Right lobe of liver (tissue), 6 donors: Measurements from ENCODE around the gene TMEM232. TPM values are rescaled to one million over a fixed set of nuclear protein-coding genes. Genes with fewer than 3 reads are reported as not detected.

Experiments used
- ATAC-seq, 4 donors: fragments of 200-7000 bp; cut with Tn5 transposase; one replicate each; pipeline ENCODE4 v1.9.1; 2020; ENCODE audit warnings: mild to moderate bottlenecking in 4 of 4, moderate library complexity in 4 of 4
- DNase-seq, 3 donors: peaks; one replicate each; pipeline ENCODE4 v3.0.0-alpha.2; 2020
- H3K27ac ChIP-seq, 3 donors: fragments of 200-600 bp; one replicate each; pipeline ENCODE4 v1.8.0; 2022
- H3K27me3 ChIP-seq, 2 donors: fragments of 200-600 bp; one replicate each; pipeline ENCODE4 v1.8.0; 2022
- H3K36me3 ChIP-seq, 4 donors: fragments of 200-600 bp; sonication (generic) in 1 of 4; one replicate each; pipeline versions ENCODE4 v1.5.1 to v1.8.0; 2017 to 2022; ENCODE audit warnings: control low read depth in 1 of 4
- H3K4me1 ChIP-seq, 4 donors: fragments of 200-600 bp; sonication (generic) in 1 of 4; one replicate each; pipeline versions ENCODE4 v1.5.1 to v1.8.0; 2017 to 2022; ENCODE audit warnings: control low read depth in 1 of 4
- H3K4me3 ChIP-seq, 3 donors: fragments of 200-600 bp; one replicate each; pipeline ENCODE4 v1.8.0; 2022
- H3K9me3 ChIP-seq, 4 donors: fragments of 200-600 bp; sonication (generic) in 1 of 4; one replicate each; pipeline versions ENCODE4 v1.5.1 to v1.8.0; 2017 to 2022; ENCODE audit warnings: control low read depth in 1 of 4
- CTCF ChIP-seq, 4 donors: fragments of 200-600 bp in 3 of 4; fragments of 450-650 bp in 1 of 4; IDR thresholded peaks; one replicate each; pipeline versions ENCODE4 v1.5.1 to v1.8.0; 2016 to 2022; ENCODE audit warnings: antibody characterized with exemption in 4 of 4, mild to moderate bottlenecking in 2 of 4
- POLR2A ChIP-seq: fragments of 450-650 bp; IDR thresholded peaks from one replicate; pipeline ENCODE4 v1.6.1; 2017; ENCODE audit warnings: antibody characterized with exemption, mild to moderate bottlenecking
- WGBS: methylation state at CpG from one replicate; pipeline ENCODE4 v1.1.6; 2018; ENCODE audit warnings: low coverage, low lambda C conversion rate; ENCODE audit not compliant: insufficient coverage; ENCODE audit errors: missing lambda C conversion rate; 5-methylcytosine and 5-hydroxymethylcytosine counted together
- intact Hi-C, 2 donors: fragments of 100-400 bp; cut with DNase I; formaldehyde crosslinking; loops; one replicate each; pipeline versions ENCODE4 v1.11.2 to v1.14.1; 2022
- total RNA-seq, 6 experiments: library from RNA; depleted of rRNA in 2 of 6; stranded (reverse); fragments of >200 nt in 2 of 6; fragmentation: NEBNext Ultra II Directional in 3 of 6; extraction: Animal tissue kit (Norgen Biotek cat#: 25700) in 3 of 6; gene quantifications; one replicate each; pipeline versions ENCODE4 v1.1.0 to v1.2.4, GENCODE V29; 2016 to 2023
- donor health status: DM: no; HTN: yes; CAD: no.
- donor health status: DM: no; HTN: no; CAD: no.
- donor health status: DM: no; HTN: no; CAD: no.
- donor health status: DM: no; HTN: yes; CAD: no.
- donor health status: DM: no; HTN: yes; CAD: no.

The TMEM232 gene
- total RNA-seq, 6 experiments from 2014 or later = 0.31 to 1.3 (median 0.68) TPM

DNA sequence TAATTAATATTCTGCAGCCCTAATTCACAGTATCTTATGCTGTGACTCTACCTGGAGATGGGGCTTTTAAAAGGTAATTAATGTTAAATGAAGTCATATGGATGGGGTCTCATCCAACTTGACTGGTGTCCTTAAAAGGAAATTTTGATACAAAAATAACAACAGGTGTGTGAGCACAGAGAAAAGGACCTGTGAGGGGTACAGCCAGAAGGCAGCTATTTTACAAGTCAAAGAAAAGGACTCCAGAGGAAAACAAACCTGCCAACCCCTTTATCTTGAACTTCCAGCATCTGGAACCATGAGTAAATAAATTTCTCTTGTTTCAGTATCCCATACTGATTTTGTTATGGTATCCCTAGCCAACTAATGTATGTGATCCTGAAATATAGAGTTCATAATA is 250.3 kb downstream of the TMEM232 start:
- Histone ChIP-seq H3K27ac (no peak overlapping the region), H3K9me3 (no peaks in the 10 kb centered on the region), H3K4me1 (no peaks in the 10 kb centered on the region), H3K36me3 (no peaks in the 10 kb centered on the region), H3K4me3 (no peak overlapping the region), H3K27me3 (no peaks in the 10 kb centered on the region)
- no peak for DNase-seq
- intact Hi-C loops = no loop called here
- ATAC-seq = no peak
- TF ChIP-seq POLR2A (no peak), CTCF (IDR thresholded peaks at IDR 0.05) (no peak)

- no peaks in the 10 kb centered on the region for H3K9me3 ChIP-seq
- 15% methylated on average over 1 of the region's 1 CpG for WGBS
- DNase-seq (no peak), ATAC-seq (peak in 1 of 4 donors; percentile 28)
- no peaks in the 10 kb centered on the region for H3K36me3 ChIP-seq
- H3K27ac ChIP-seq = no peak overlapping the region
- intact Hi-C loops = no loop called here
- H3K4me3 ChIP-seq = no peak overlapping the region
- no peaks in the 10 kb centered on the region for H3K27me3 ChIP-seq
- TF ChIP-seq POLR2A (no peak), CTCF (IDR thresholded peaks at IDR 0.05) (no peak)
- H3K4me1 ChIP-seq = no peaks in the 10 kb centered on the region
Observed at GRCh38 chr5:110475529-110475928, 250.9 kb downstream of the TMEM232 start.

GRCh38 chr5:110469486-110469885 is 257.0 kb downstream of the TMEM232 start:
- WGBS = 93% methylated on average over 3 of the region's 4 CpGs

DNA sequence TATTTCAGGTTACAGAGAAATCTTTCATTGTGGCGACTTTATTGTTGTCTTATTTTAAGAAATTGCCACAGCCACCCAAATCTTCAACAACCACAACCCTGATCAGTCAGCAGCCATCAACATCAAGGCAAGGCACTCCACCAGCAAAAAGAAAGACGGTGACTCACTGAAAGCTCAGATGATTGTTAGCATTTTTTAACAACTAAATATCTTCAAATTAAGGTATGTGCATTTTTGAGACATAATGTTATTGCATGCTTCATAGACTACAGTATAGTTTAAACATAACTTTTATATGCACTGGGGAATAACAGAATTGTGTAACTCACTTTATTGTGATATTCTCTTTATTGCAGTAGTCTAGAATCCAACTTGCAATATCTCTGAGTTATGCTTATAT is 263.4 kb downstream of the TMEM232 start:
- H3K27ac ChIP-seq = no peak overlapping the region
- no peaks in the 10 kb centered on the region for H3K9me3 ChIP-seq
- ATAC-seq = no peak
- H3K36me3 ChIP-seq = no peaks in the 10 kb centered on the region
- TF ChIP-seq POLR2A = no peak
- TF ChIP-seq CTCF (IDR thresholded peaks at IDR 0.05) = no peak
- DNase-seq = no peak
- intact Hi-C loops = no loop called here
- H3K4me3 ChIP-seq = no peak overlapping the region
- H3K27me3 ChIP-seq = no peaks in the 10 kb centered on the region
- no peaks in the 10 kb centered on the region for H3K4me1 ChIP-seq
- WGBS = 56% methylated on average over 2 of the region's 2 CpGs

More at GRCh38 chr5:110469486-110469885, 257.0 kb downstream of the TMEM232 start:
- H3K4me3 ChIP-seq = no peak overlapping the region
- ATAC-seq (no peak), DNase-seq (no peak)
- no peaks in the 10 kb centered on the region for H3K4me1 ChIP-seq
- H3K36me3 ChIP-seq = no peaks in the 10 kb centered on the region
- no peaks in the 10 kb centered on the region for H3K27me3 ChIP-seq
- H3K27ac ChIP-seq = no peak overlapping the region
- intact Hi-C loops = no loop called here
- TF ChIP-seq POLR2A (no peak), CTCF (IDR thresholded peaks at IDR 0.05) (no peak)
- no peaks in the 10 kb centered on the region for H3K9me3 ChIP-seq

- DNase-seq = no peak
- intact Hi-C loops = no loop called here
- 72% methylated on average over 3 of the region's 4 CpGs for WGBS
- no peak for ATAC-seq
- H3K9me3 ChIP-seq = no peaks in the 10 kb centered on the region
- no peak overlapping the region for H3K4me3 ChIP-seq
- H3K4me1 ChIP-seq = no peaks in the 10 kb centered on the region
- no peaks in the 10 kb centered on the region for H3K36me3 ChIP-seq
- H3K27ac ChIP-seq = no peak overlapping the region
- no peaks in the 10 kb centered on the region for H3K27me3 ChIP-seq
- TF ChIP-seq POLR2A (no peak), CTCF (IDR thresholded peaks at IDR 0.05) (no peak)
Observed at GRCh38 chr5:110460837-110461236, 265.6 kb downstream of the TMEM232 start.
